ENCODE data around the gene PLEKHA7. TPM values are rescaled to one million over a fixed set of nuclear protein-coding genes. Genes with fewer than 3 reads are reported as not detected.

PLEKHA7 gene
- total and polyA plus RNA-seq, 2 of the 8 experiments (the other 6 are each of a cell fraction or from before 2014, with no cell fraction given), result 11.4 to 25.6 TPM

DNA sequence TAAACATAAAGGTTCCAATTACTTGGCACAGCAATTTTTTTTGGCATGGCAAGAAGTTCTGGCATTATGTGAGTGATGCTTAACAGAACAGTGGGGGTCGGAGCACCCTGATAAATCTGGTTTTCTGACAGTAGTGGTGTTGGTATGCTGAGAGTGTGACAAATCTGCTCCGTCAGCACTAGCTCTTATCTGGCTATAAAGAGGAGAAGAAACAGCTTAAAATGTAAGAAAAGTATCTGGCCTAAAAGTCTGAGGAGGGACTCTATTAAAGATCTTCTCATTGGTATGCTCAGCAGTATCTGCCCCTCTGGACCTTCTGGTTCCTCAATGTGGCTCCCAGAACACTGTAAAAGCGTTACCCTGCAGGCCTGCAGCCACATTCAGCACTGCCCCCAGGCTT is 137.4 kb downstream of the PLEKHA7 start (continued):
- TF ChIP-seq SAP30 (IDR thresholded peaks at IDR 0.05; ENCODE audit: insufficient read depth, insufficient replicate concordance, low read length) (no peak), BCL11A (IDR thresholded peaks at IDR 0.05; ENCODE audit: low read depth in 2 of 2, low read length in 2 of 2) (no peak), CTBP2 (IDR thresholded peaks at IDR 0.05; ENCODE audit: borderline replicate concordance, insufficient read depth, insufficient read length, low read length) (no peak), USF2 (IDR thresholded peaks at IDR 0.05; ENCODE audit: low read length) (no peak), ATF2 (IDR thresholded peaks at IDR 0.05; ENCODE audit: low read length) (no peak)
- TF ChIP-seq, protein P1, sequence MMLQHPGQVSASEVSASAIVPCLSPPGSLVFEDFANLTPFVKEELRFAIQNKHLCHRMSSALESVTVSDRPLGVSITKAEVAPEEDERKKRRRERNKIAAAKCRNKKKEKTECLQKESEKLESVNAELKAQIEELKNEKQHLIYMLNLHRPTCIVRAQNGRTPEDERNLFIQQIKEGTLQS (IDR thresholded peaks at IDR 0.05; ENCODE audit: insufficient read depth, low read depth, low read length), result no peak
